Peyer's patch (tissue), 4 donors: ENCODE measurements around the gene COL9A2.

Experiments used
- CTCF ChIP-seq, 6 experiments: fragments of 450-650 bp in 4 of 6; fragments of 200-600 bp in 2 of 6; sonication (generic) in 1 of 6; IDR thresholded peaks; one replicate each; pipeline ENCODE4 v1.5.1; 2017 to 2019; ENCODE audit warnings: antibody characterized with exemption in 6 of 6, mild to moderate bottlenecking in 3 of 6, moderate library complexity in 1 of 6
- POLR2A ChIP-seq, 2 donors: fragments of 450-650 bp; IDR thresholded peaks; one replicate each; pipeline ENCODE4 v1.5.1; 2017; ENCODE audit warnings: antibody characterized with exemption in 2 of 2, mild to moderate bottlenecking in 2 of 2, moderate library complexity in 2 of 2

GRCh38 chr1:40252601-40253000 lies 64.5 kb downstream of the COL9A2 start:
- TF ChIP-seq CTCF (IDR thresholded peaks at IDR 0.05) (no peak), POLR2A (IDR thresholded peaks at IDR 0.05) (no peak)
